ENCODE results near the gene COL18A1.

Gene COL18A1

DNA sequence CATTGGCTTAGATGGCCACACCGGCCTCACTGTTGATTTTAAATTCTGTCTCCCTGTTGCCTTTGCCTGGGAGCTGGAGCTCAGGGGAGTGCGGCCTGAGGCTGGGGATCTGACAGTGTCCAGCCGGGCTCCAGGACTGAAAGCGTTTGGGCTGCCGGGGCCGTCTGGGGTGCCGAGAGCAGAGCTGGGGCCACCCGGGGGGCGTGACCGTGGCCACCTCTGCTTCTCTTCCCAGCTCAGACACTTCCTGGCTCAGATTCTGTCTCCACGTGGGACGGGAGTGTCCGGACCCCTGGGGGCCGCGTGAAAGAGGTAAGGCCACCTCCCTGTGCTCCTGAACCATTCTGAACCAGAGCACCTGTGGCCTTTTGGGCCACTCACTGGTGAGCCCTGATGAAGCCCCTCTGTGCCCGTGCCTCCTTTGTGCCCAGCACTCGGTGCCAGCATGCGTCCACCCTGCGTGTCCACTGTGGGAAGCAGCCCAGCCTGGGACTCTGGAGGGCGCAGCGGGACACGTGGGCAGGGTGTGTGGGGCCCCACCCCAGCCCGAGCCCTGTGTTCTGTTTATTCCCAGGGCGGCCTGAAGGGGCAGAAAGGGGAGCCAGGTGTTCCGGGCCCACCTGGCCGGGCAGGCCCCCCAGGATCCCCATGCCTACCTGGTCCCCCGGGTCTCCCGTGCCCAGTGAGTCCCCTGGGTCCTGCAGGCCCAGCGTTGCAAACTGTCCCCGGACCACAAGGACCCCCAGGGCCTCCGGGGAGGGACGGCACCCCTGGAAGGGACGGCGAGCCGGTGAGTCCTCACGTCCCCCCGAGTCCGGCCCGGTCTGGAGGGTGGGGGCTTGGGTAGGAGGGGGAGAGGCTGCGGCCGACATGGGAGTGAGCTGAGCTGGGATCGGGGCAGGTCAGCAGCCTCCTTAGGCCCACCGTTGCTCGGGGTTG is 72.5 kb downstream of the COL18A1 start:
- TF ChIP-seq, protein P1, sequence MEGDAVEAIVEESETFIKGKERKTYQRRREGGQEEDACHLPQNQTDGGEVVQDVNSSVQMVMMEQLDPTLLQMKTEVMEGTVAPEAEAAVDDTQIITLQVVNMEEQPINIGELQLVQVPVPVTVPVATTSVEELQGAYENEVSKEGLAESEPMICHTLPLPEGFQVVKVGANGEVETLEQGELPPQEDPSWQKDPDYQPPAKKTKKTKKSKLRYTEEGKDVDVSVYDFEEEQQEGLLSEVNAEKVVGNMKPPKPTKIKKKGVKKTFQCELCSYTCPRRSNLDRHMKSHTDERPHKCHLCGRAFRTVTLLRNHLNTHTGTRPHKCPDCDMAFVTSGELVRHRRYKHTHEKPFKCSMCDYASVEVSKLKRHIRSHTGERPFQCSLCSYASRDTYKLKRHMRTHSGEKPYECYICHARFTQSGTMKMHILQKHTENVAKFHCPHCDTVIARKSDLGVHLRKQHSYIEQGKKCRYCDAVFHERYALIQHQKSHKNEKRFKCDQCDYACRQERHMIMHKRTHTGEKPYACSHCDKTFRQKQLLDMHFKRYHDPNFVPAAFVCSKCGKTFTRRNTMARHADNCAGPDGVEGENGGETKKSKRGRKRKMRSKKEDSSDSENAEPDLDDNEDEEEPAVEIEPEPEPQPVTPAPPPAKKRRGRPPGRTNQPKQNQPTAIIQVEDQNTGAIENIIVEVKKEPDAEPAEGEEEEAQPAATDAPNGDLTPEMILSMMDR (IDR thresholded peaks at IDR 0.05; ENCODE audit: poor library complexity, severe bottlenecking): no peak
- H3K9me3 ChIP-seq (ENCODE audit: severe bottlenecking): no peaks in the 10 kb centered on the region
- H3K4me1 ChIP-seq (ENCODE audit: insufficient read depth, poor library complexity, severe bottlenecking): no peaks in the 10 kb centered on the region
- no peaks in the 10 kb centered on the region for H3K36me3 ChIP-seq (ENCODE audit: low read depth)
- H3K27me3 ChIP-seq (ENCODE audit: insufficient read depth, poor library complexity, severe bottlenecking): no peaks in the 10 kb centered on the region
- ATAC-seq (ENCODE audit: low read depth) (no peak), DNase-seq (ENCODE audit: low spot score) (no peak)
- H3K4me3 ChIP-seq (ENCODE audit: severe bottlenecking): no peak overlapping the region
- H3K27ac ChIP-seq (ENCODE audit: poor library complexity, severe bottlenecking): no peak overlapping the region

GRCh38 chr21:45478115-45478801 is 73.3 kb downstream of the COL18A1 start:
- Histone ChIP-seq H3K36me3 (ENCODE audit: low read depth) (no peaks in the 10 kb centered on the region), H3K4me1 (ENCODE audit: insufficient read depth, poor library complexity, severe bottlenecking) (no peaks in the 10 kb centered on the region), H3K27me3 (ENCODE audit: insufficient read depth, poor library complexity, severe bottlenecking) (no peaks in the 10 kb centered on the region), H3K9me3 (ENCODE audit: severe bottlenecking) (no peaks in the 10 kb centered on the region), H3K4me3 (ENCODE audit: severe bottlenecking) (no peak overlapping the region), H3K27ac (ENCODE audit: poor library complexity, severe bottlenecking) (no peak overlapping the region)
- ATAC-seq (ENCODE audit: low read depth): 0 out of 3 replicates have a peak, but pooled peaks have one; percentile 22
- TF ChIP-seq, protein P1 (IDR thresholded peaks at IDR 0.05; ENCODE audit: poor library complexity, severe bottlenecking): peak; percentile 53
- DNase-seq (ENCODE audit: low spot score): no peak

- Histone ChIP-seq H3K4me3 (ENCODE audit: severe bottlenecking) (no peak overlapping the region), H3K36me3 (ENCODE audit: low read depth) (no peaks in the 10 kb centered on the region), H3K27me3 (ENCODE audit: insufficient read depth, poor library complexity, severe bottlenecking) (no peaks in the 10 kb centered on the region), H3K9me3 (ENCODE audit: severe bottlenecking) (no peaks in the 10 kb centered on the region), H3K4me1 (ENCODE audit: insufficient read depth, poor library complexity, severe bottlenecking) (no peaks in the 10 kb centered on the region), H3K27ac (ENCODE audit: poor library complexity, severe bottlenecking) (no peak overlapping the region)
- TF ChIP-seq, protein P1 (IDR thresholded peaks at IDR 0.05; ENCODE audit: poor library complexity, severe bottlenecking): no peak
- DNase-seq (ENCODE audit: low spot score) (no peak), ATAC-seq (ENCODE audit: low read depth) (no peak)
Observed at GRCh38 chr21:45478816-45479669, 74.1 kb downstream of the COL18A1 start.

DNA sequence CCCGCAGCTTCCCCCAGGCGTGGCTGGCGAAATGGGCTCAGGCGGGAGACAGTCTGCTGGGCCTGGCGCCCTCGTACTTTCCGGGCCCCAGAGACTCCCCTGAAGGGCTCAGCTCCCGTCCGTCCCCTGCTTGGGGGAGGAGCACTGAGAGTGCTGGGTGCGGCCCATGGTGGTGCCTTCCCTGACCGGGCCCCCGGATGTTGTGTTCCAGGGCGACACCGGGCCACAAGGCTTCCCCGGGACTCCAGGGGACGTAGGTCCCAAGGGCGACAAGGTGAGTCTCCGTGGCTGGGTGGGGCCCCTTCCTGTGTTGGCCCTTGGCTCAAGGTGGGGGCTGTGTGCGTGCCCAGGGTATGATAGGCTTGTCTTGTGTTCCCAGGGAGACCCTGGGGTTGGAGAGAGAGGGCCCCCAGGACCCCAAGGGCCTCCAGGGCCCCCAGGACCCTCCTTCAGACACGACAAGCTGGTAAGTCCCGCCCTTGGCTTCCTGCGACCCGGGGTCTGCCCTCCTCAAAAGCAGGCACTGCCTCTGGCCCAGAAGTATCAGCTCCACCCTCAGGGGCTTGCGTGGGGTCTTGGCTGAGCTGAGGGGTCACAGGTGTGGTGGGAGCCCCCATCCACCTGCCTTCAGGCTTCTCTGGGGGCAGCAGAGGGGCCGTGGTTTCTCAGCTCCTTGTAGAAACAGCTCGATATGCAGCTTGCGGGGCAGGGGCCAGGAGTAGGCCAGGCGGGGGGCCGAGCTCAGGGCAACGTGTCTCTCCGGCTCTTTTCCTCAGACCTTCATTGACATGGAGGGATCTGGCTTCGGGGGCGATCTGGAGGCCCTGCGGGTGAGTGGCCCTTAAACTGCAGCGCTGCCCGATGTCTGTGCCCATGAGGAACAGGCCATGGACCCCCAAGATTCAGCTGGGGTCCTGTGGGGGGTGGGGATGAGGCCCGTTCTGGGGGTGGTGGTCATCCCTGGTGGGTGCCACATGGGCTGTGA is 75.0 kb downstream of the COL18A1 start:
- TF ChIP-seq, protein P1 (IDR thresholded peaks at IDR 0.05; ENCODE audit: poor library complexity, severe bottlenecking): no peak
- Histone ChIP-seq H3K4me1 (ENCODE audit: insufficient read depth, poor library complexity, severe bottlenecking) (no peaks in the 10 kb centered on the region), H3K9me3 (ENCODE audit: severe bottlenecking) (no peaks in the 10 kb centered on the region), H3K27me3 (ENCODE audit: insufficient read depth, poor library complexity, severe bottlenecking) (no peaks in the 10 kb centered on the region), H3K4me3 (ENCODE audit: severe bottlenecking) (no peak overlapping the region), H3K27ac (ENCODE audit: poor library complexity, severe bottlenecking) (no peak overlapping the region), H3K36me3 (ENCODE audit: low read depth) (no peaks in the 10 kb centered on the region)
- no peak for DNase-seq (ENCODE audit: low spot score)
- no peak for ATAC-seq (ENCODE audit: low read depth)
